SJSA1 (cell line): ENCODE results near the gene SLC45A2. TPM values are rescaled to one million over a fixed set of nuclear protein-coding genes. Genes with fewer than 3 reads are reported as not detected.
"Not testable (repeated sequence)": the region's sequence is repeated elsewhere in the genome, so short reads cannot be mapped to it uniquely, and the experiment has no call there.

ENCODE experiments used
- DNase-seq, 2 experiments: peaks; one replicate each; pipeline ENCODE4 v3.0.0-alpha.2; 2015 to 2020; ENCODE audit warnings: low spot score in 2 of 2, low read depth in 1 of 2
- H3K27ac ChIP-seq: fragments of 250-450 bp; sonication (Bioruptor Pico); 2 replicates; pipeline ENCODE4 v1.5.1; 2020; ENCODE audit warnings: mild to moderate bottlenecking, moderate library complexity
- H3K27me3 ChIP-seq: fragments of 250-450 bp; sonication (Bioruptor Pico); replicated peaks from 2 replicates; pipeline ENCODE4 v1.5.1; 2020; ENCODE audit warnings: mild to moderate bottlenecking, moderate library complexity
- H3K36me3 ChIP-seq: fragments of 250-450 bp; sonication (Bioruptor Pico); 2 replicates; pipeline ENCODE4 v1.5.1; 2020; ENCODE audit warnings: mild to moderate bottlenecking
- H3K4me1 ChIP-seq: fragments of 250-450 bp; sonication (Bioruptor Pico); replicated peaks from 2 replicates; pipeline ENCODE4 v1.6.1; 2021; ENCODE audit warnings: mild to moderate bottlenecking
- H3K4me3 ChIP-seq: fragments of 250-450 bp; sonication (Bioruptor Pico); 2 replicates; pipeline ENCODE4 v1.5.1; 2020; ENCODE audit warnings: mild to moderate bottlenecking
- H3K9me3 ChIP-seq: fragments of 250-450 bp; sonication (Bioruptor Pico); replicated peaks from 2 replicates; pipeline ENCODE4 v1.5.1; 2020; ENCODE audit warnings: mild to moderate bottlenecking
- total RNA-seq: library from RNA; depleted of rRNA; stranded (reverse); fragments of >200 nt; shearing (Covaris generic); gene quantifications from 2 replicates; pipeline ENCODE4 v1.2.3, GENCODE V29; 2014

SLC45A2 gene
- total RNA-seq, 1 experiment from 2014 or later: not detected

DNA sequence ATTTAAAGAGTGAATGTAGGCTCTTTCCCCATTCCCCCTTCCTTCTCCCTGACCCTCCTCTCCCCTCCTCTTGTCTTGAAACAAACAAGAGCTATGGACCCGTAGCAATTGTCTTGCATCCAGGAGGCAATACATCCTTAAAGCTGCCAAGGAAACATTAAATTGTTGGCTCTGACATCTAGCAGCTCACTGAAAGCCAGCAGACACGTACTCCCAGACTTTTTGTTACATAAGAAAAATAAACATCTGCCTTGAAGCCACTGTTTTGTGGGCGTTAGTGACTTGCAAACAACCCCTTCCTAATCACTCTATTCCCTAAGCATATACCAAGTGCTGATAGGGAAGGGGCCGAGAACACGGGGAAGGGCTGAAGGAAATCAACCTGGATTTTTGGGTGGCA, 8.6 kb downstream of the SLC45A2 start:
- no peak overlapping the region for H3K4me3 ChIP-seq
- no peaks in the 10 kb centered on the region for H3K9me3 ChIP-seq
- H3K27me3 ChIP-seq: no peaks in the 10 kb centered on the region
- H3K4me1 ChIP-seq: no peaks in the 10 kb centered on the region
- H3K36me3 ChIP-seq: no peaks in the 10 kb centered on the region
- no peak overlapping the region for H3K27ac ChIP-seq
- DNase-seq: no peak

GRCh38 chr5:33973271-33973670, 11.2 kb downstream of the SLC45A2 start:
- Histone ChIP-seq H3K4me3 (no peak overlapping the region), H3K9me3 (no peaks in the 10 kb centered on the region), H3K27ac (no peak overlapping the region), H3K36me3 (no peaks in the 10 kb centered on the region), H3K4me1 (no peaks in the 10 kb centered on the region), H3K27me3 (no peaks in the 10 kb centered on the region)
- DNase-seq: no peak

- peak in 1 of 2 experiments; percentile 4 for DNase-seq
- no peak overlapping the region for H3K27ac ChIP-seq
- H3K4me1 ChIP-seq: no peaks in the 10 kb centered on the region
- no peaks in the 10 kb centered on the region for H3K36me3 ChIP-seq
- H3K9me3 ChIP-seq: no peaks in the 10 kb centered on the region
- no peak overlapping the region for H3K4me3 ChIP-seq
- H3K27me3 ChIP-seq: no peaks in the 10 kb centered on the region
These were observed 14.7 kb downstream of the SLC45A2 start for GRCh38 chr5:33969572-33970452.

- Histone ChIP-seq H3K36me3 (no peaks in the 10 kb centered on the region), H3K4me1 (no peaks in the 10 kb centered on the region), H3K4me3 (no peak overlapping the region), H3K9me3 (no peaks in the 10 kb centered on the region), H3K27me3 (no peaks in the 10 kb centered on the region), H3K27ac (no peak overlapping the region)
- DNase-seq: no peak
These were observed 16.1 kb downstream of the SLC45A2 start for GRCh38 chr5:33968211-33969005.

DNA sequence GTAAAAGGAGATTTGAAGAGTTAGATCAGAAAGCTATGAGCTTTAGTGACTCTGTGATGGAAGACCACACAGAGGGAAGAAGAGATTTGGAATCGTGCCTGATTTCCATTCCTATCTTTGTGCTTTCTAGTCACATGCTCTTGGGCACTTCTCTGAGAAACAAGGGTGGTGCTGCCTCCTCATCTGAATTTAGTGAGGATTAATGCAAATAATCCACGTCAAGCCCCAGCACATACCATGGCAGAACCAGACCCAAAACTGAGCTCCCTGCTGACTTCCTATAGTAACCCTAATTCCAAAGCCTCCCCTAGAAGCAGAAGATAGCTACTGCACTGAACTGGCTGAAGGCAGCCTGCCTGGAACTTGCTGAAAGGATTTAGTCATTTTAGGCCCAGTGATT, 17.7 kb downstream of the SLC45A2 start:
- no peak overlapping the region for H3K4me3 ChIP-seq
- H3K9me3 ChIP-seq: no peaks in the 10 kb centered on the region
- H3K27ac ChIP-seq: no peak overlapping the region
- no peaks in the 10 kb centered on the region for H3K27me3 ChIP-seq
- no peaks in the 10 kb centered on the region for H3K4me1 ChIP-seq
- H3K36me3 ChIP-seq: no peaks in the 10 kb centered on the region
- no peak for DNase-seq

DNA sequence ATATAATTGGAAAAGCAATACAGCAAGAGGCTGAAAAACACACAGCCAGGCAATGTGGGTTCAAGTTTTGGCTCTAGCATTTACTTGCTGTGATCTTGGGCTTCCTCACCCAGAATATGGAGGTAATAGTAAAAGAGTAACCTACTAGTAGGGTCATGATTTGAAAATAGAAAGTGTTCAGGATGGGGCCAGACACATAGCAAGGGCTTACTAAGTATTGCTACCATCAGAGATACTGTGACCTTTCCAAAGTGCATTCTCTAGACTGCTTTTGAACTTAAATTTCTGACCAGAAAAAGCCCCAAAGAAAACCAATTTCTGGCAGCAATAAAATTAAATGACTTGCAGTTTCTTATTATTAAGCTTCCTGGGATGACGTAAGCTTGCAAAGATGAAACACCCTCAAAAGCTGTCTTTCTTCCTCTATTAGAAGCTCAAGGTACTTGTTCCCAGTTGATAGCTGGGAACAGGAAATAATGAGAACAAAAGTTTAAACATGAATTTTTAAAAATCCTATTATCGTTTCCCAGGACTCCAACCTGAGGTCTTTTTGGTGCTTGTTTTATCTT, 20.3 kb downstream of the SLC45A2 start:
- no peak overlapping the region for H3K27ac ChIP-seq
- no peaks in the 10 kb centered on the region for H3K27me3 ChIP-seq
- H3K4me3 ChIP-seq: no peak overlapping the region
- DNase-seq: no peak
- no peaks in the 10 kb centered on the region for H3K36me3 ChIP-seq
- no peaks in the 10 kb centered on the region for H3K4me1 ChIP-seq
- no peaks in the 10 kb centered on the region for H3K9me3 ChIP-seq

GRCh38 chr5:33958176-33958575, 26.3 kb downstream of the SLC45A2 start:
- Histone ChIP-seq H3K27ac (no peak overlapping the region), H3K4me1 (no peaks in the 10 kb centered on the region), H3K9me3 (no peaks in the 10 kb centered on the region)

GRCh38 chr5:33957577-33958150, 26.8 kb downstream of the SLC45A2 start:
- no peak overlapping the region for H3K4me3 ChIP-seq
- H3K4me1 ChIP-seq: no peaks in the 10 kb centered on the region
- no peak overlapping the region for H3K27ac ChIP-seq
- no peak for DNase-seq
- no peaks in the 10 kb centered on the region for H3K27me3 ChIP-seq
- no peaks in the 10 kb centered on the region for H3K36me3 ChIP-seq
- H3K9me3 ChIP-seq: no peaks in the 10 kb centered on the region

More at GRCh38 chr5:33958176-33958575, 26.3 kb downstream of the SLC45A2 start:
- Histone ChIP-seq H3K36me3 (no peaks in the 10 kb centered on the region), H3K27me3 (no peaks in the 10 kb centered on the region), H3K4me3 (no peak overlapping the region)
- DNase-seq: no peak

- H3K4me3 ChIP-seq, H3K4me1 ChIP-seq, H3K36me3 ChIP-seq, DNase-seq, H3K27ac ChIP-seq, H3K27me3 ChIP-seq, H3K9me3 ChIP-seq: not testable (repeated sequence)
These were observed 32.3 kb downstream of the SLC45A2 start for GRCh38 chr5:33952175-33952574.

DNA sequence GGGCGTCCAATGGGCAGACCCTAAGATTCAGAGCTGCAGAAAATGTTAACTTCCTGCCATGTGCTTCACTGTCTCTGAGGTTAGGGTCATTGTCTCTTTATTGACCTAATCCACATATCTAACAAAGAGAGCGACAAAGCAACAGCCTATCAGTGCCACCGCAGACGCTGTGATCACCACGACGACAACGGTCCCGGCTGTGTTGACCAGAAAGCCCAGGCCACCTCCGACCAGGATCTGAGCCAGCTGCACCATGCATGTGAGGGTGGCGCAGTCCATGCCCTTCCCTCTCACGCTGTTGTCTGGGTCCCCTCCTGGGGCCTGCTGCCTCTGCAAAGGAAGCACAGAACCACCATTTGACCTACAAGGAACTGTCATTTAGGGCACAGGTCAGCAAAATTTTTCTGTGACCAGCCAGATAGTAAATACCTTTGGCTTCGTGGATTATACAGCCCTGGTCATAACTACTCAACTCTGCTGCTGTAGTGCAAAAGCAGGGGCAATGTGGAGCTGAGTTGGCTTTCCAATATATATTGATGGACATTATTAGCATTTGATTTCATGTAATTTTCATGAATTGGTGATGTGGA, 39.9 kb downstream of the SLC45A2 start:
- no peak for DNase-seq
- Histone ChIP-seq H3K27me3 (no peaks in the 10 kb centered on the region), H3K36me3 (no peaks in the 10 kb centered on the region), H3K4me1 (no peaks in the 10 kb centered on the region), H3K9me3 (no peaks in the 10 kb centered on the region), H3K27ac (no peak overlapping the region), H3K4me3 (no peak overlapping the region)

- Histone ChIP-seq H3K27me3 (no peaks in the 10 kb centered on the region), H3K4me3 (no peak overlapping the region), H3K27ac (no peak overlapping the region), H3K36me3 (no peaks in the 10 kb centered on the region), H3K4me1 (no peaks in the 10 kb centered on the region), H3K9me3 (no peaks in the 10 kb centered on the region)
- no peak for DNase-seq
These were observed 43.4 kb downstream of the SLC45A2 start for GRCh38 chr5:33941090-33941489.

DNA sequence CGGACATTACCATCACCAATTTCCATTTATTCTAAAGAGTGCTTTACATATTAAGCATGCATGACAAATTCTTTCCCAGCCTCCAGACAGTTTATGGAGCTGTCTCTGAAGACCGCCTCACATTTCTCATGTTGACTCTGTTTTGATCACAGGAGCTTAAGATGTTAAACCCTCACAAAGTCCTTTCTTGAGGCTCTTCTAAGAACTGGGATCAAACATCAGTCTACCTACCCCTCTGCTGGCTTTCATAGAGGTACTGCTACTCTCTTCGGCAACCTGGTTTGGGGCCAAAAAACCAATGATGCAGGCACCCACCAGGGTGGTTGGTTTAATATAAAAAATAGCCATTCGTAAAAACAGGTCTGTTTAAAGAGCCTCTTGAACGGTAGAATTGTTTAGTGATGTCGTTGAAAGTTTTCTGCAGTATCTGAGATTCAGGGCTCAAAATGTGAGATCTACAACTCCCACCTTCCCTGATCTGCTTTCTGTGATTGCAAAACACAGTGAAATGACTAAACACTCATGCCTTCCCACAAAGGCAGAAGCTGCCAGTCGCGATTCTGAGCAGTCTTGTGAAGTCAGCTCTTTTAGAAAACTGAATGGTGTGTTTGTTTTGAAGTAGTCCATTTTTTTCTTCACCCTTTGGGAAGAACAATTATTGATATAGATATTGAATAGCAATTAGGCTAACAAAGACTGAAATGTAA, 44.8 kb downstream of the SLC45A2 start:
- H3K9me3 ChIP-seq: no peaks in the 10 kb centered on the region

DNA sequence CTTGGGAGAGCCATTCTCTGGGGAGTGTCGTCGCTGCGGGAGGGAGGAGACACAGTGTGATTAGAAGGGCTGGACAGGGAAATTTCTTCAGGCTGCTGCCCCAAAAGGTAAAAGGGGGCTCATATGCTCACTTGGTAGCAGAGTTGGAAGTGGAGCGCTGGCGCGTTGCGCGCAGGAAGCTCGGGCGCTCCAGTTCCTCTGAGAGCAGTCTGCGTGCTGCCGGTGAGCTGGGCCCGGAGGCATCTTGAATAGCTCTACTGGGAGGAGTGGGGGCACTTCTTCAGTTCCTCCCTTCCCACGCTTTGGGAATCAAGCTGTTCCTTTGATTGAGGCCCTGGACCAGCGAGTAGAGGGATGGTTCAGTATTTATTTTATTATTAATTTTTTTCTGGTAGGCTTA, 45.6 kb downstream of the SLC45A2 start:
- no peak for DNase-seq
- Histone ChIP-seq H3K4me3 (no peak overlapping the region), H3K36me3 (no peaks in the 10 kb centered on the region), H3K9me3 (no peaks in the 10 kb centered on the region), H3K4me1 (peaks cover 5% of the 10 kb centered on the region; the same call in 1 of the 2 replicates), H3K27me3 (no peaks in the 10 kb centered on the region), H3K27ac (no peak overlapping the region)

More for the DNA sequence above, 44.8 kb downstream of the SLC45A2 start:
- no peak for DNase-seq
- H3K36me3 ChIP-seq: no peaks in the 10 kb centered on the region
- H3K27ac ChIP-seq: no peak overlapping the region
- no peak overlapping the region for H3K4me3 ChIP-seq
- H3K27me3 ChIP-seq: no peaks in the 10 kb centered on the region
- H3K4me1 ChIP-seq: no peaks in the 10 kb centered on the region
